HEK293 (cell line): ENCODE results near the gene BCAS2.

Experiments used
- ATF2 ChIP-seq: fragments of 450-650 bp; formaldehyde crosslinking; IDR thresholded peaks from 2 replicates; pipeline ENCODE4 v1.5.1; 2016; ENCODE audit warnings: missing biosample characterization, missing genetic modification characterization, low read depth
- HOXA7 ChIP-seq: sonication (generic); formaldehyde crosslinking; IDR thresholded peaks from 2 replicates; pipeline ENCODE4 v1.8.1; 2022; ENCODE audit warnings: missing genetic modification reagents, borderline replicate concordance
- KLF10 ChIP-seq: fragments of 450-650 bp; IDR thresholded peaks from 2 replicates; pipeline ENCODE4 v1.5.1; 2018; ENCODE audit warnings: missing biosample characterization, mild to moderate bottlenecking, missing genetic modification characterization
- PATZ1 ChIP-seq: fragments of 450-650 bp; formaldehyde crosslinking; IDR thresholded peaks from 2 replicates; pipeline ENCODE4 v1.5.1; 2016; ENCODE audit warnings: missing biosample characterization, missing genetic modification characterization
- SALL2 ChIP-seq: fragments of 450-650 bp; formaldehyde crosslinking; IDR thresholded peaks from 2 replicates; pipeline ENCODE4 v1.5.0; 2017; ENCODE audit warnings: missing biosample characterization, mild to moderate bottlenecking, missing genetic modification characterization, borderline replicate concordance
- SETDB1 ChIP-seq: IDR thresholded peaks from one replicate; pipeline ENCODE4 v1.6.1; 2017; ENCODE audit warnings: mild to moderate bottlenecking, low read length, moderate library complexity, mixed read lengths; ENCODE audit not compliant: insufficient read length
- SP3 ChIP-seq: fragments of 450-650 bp; formaldehyde crosslinking; IDR thresholded peaks from 2 replicates; pipeline ENCODE4 v1.5.1; 2016; ENCODE audit warnings: missing biosample characterization, missing genetic modification characterization
- ZBTB48 ChIP-seq: fragments of 450-650 bp; formaldehyde crosslinking; IDR thresholded peaks from 2 replicates; pipeline ENCODE4 v1.5.1; 2016; ENCODE audit warnings: missing biosample characterization, missing genetic modification characterization
- ZEB2 ChIP-seq: fragments of 450-650 bp; formaldehyde crosslinking; IDR thresholded peaks from 2 replicates; pipeline ENCODE4 v1.5.1; 2016; ENCODE audit warnings: missing biosample characterization, missing genetic modification characterization
- ZNF112 ChIP-seq: fragments of 450-650 bp; formaldehyde crosslinking; IDR thresholded peaks from 2 replicates; pipeline ENCODE4 v1.5.0; 2017; ENCODE audit warnings: missing biosample characterization, missing genetic modification characterization
- ZNF146 ChIP-seq: fragments of 450-650 bp; formaldehyde crosslinking; IDR thresholded peaks from 2 replicates; pipeline ENCODE4 v1.5.1; 2016; ENCODE audit warnings: missing biosample characterization, missing genetic modification characterization
- ZNF174 ChIP-seq: fragments of 450-650 bp; formaldehyde crosslinking; IDR thresholded peaks from 2 replicates; pipeline ENCODE4 v1.5.0; 2017; ENCODE audit warnings: missing biosample characterization, mild to moderate bottlenecking, missing genetic modification characterization
- ZNF184 ChIP-seq: fragments of 450-650 bp; IDR thresholded peaks from 2 replicates; pipeline ENCODE4 v1.5.1; 2018; ENCODE audit warnings: missing biosample characterization, mild to moderate bottlenecking, missing genetic modification characterization
- ZNF266 ChIP-seq: fragments of 450-650 bp; formaldehyde crosslinking; IDR thresholded peaks from 2 replicates; pipeline ENCODE4 v1.5.1; 2016; ENCODE audit warnings: missing biosample characterization, missing genetic modification characterization, low read depth
- ZNF311 ChIP-seq: fragments of 450-650 bp; formaldehyde crosslinking; IDR thresholded peaks from 2 replicates; pipeline ENCODE4 v1.5.1; 2017; ENCODE audit warnings: missing biosample characterization, missing genetic modification characterization, borderline replicate concordance
- ZNF37A ChIP-seq: fragments of 450-650 bp; IDR thresholded peaks from 2 replicates; pipeline ENCODE4 v1.5.1; 2018; ENCODE audit warnings: missing biosample characterization, missing genetic modification characterization
- ZNF394 ChIP-seq: fragments of 450-650 bp; formaldehyde crosslinking; IDR thresholded peaks from 2 replicates; pipeline ENCODE4 v1.5.1; 2016; ENCODE audit warnings: missing biosample characterization, missing genetic modification characterization, mild to moderate bottlenecking, moderate library complexity, borderline replicate concordance
- ZNF473 ChIP-seq: fragments of 450-650 bp; formaldehyde crosslinking; IDR thresholded peaks from 2 replicates; pipeline ENCODE4 v1.5.1; 2017; ENCODE audit warnings: missing biosample characterization, missing genetic modification characterization
- ZNF514 ChIP-seq: fragments of 450-650 bp; formaldehyde crosslinking; IDR thresholded peaks from 2 replicates; pipeline ENCODE4 v1.5.1; 2016; ENCODE audit warnings: missing biosample characterization, missing genetic modification characterization
- ZNF548 ChIP-seq: fragments of 450-650 bp; formaldehyde crosslinking; IDR thresholded peaks from 2 replicates; pipeline ENCODE4 v1.5.1; 2016; ENCODE audit warnings: missing biosample characterization, missing genetic modification characterization
- ZNF596 ChIP-seq: fragments of 450-650 bp; IDR thresholded peaks from 2 replicates; pipeline ENCODE4 v1.5.0; 2018; ENCODE audit warnings: missing biosample characterization, mild to moderate bottlenecking, missing genetic modification characterization, moderate library complexity
- ZNF654 ChIP-seq: fragments of 450-650 bp; formaldehyde crosslinking; IDR thresholded peaks from 2 replicates; pipeline ENCODE4 v1.5.1; 2016; ENCODE audit warnings: low read depth, missing biosample characterization, missing genetic modification characterization
- ZNF677 ChIP-seq: fragments of 450-650 bp; IDR thresholded peaks from 2 replicates; pipeline ENCODE4 v1.5.0; 2018; ENCODE audit warnings: missing biosample characterization, mild to moderate bottlenecking, missing genetic modification characterization, moderate library complexity
- ZNF776 ChIP-seq: fragments of 450-650 bp; formaldehyde crosslinking; IDR thresholded peaks from 2 replicates; pipeline ENCODE4 v1.5.0; 2017; ENCODE audit warnings: missing biosample characterization, missing genetic modification characterization, borderline replicate concordance
- ZSCAN23 ChIP-seq: fragments of 450-650 bp; formaldehyde crosslinking; IDR thresholded peaks from 2 replicates; pipeline ENCODE4 v1.5.1; 2016; ENCODE audit warnings: missing biosample characterization, missing genetic modification characterization
- TF ChIP-seq, protein P1 (sequence below): fragments of 450-650 bp; formaldehyde crosslinking; IDR thresholded peaks from 2 replicates; pipeline ENCODE4 v1.5.1; 2017; ENCODE audit warnings: missing biosample characterization, missing genetic modification characterization
- TF ChIP-seq, protein P2 (sequence below): fragments of 450-650 bp; formaldehyde crosslinking; IDR thresholded peaks from 2 replicates; pipeline ENCODE4 v1.5.1; 2017; ENCODE audit warnings: missing biosample characterization, missing genetic modification characterization
- TF ChIP-seq, protein P3 (sequence below): fragments of 450-650 bp; formaldehyde crosslinking; conservative IDR thresholded peaks from 2 replicates; pipeline ENCODE4 v1.5.1; 2016; ENCODE audit warnings: low read depth, missing biosample characterization, missing genetic modification characterization

The BCAS2 gene

DNA sequence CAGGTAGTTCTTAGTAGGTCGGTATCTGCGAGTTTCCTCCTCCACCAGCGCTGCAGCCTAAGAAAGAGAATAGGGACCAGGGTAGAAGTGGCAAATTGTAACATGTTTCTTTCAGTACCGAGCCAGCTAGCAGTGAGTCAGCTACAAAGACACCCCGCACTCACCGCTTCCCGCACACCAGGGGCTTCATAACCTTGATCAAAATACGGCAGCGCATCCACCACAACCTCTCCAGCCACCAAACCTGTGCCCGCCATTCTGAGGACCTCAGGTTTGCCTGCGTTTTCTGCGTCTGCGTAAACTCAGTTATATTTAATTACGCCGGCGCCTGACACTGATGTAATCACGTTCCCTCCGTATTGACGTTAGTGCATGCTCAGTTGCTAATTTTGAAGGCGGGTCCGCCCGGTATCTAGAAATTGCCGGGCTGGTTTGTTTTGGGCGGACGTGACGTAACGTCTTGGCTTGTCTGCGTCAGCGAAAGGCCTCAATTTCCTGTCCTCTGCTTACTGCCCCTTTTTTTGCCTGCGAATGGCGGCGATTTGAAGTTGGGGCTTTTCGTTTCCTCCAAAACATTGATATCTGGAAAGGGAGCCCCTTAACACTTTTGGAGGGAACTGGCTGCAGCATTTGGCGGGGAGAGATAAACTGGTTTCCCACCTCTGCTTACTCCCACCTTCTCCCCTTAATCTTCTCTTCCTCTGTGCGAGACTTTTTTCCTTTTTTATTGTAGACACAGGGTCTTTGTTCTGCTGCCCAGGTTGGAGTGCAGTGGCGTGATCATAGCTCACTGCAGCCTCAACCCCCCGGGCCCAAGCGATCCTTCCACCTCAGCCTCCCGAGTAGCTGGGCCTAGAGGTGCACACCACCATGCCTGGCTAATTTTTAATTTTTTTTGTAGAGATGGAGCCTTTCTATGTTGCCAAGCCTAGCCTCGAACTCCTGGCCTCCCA lies at the start of gene BCAS2 (continued):
- TF ChIP-seq SETDB1 (no peak), ZNF677 (no peak), ATF2 (tag by site-specific recombination) (peak; percentile 98), HOXA7 (CRISPR knock-in tag) (no peak), ZNF311 (tag by site-specific recombination) (no peak), ZNF776 (tag by site-specific recombination) (no peak), SALL2 (tag by site-specific recombination) (no peak), ZNF174 (tag by site-specific recombination) (no peak), ZNF266 (no peak), ZEB2 (tag by site-specific recombination) (no peak), ZNF112 (no peak), ZNF596 (tag by site-specific recombination) (no peak), ZNF37A (tag by site-specific recombination) (no peak), SP3 (tag by site-specific recombination) (peak; percentile 48; the same call in 1 of the 2 replicates), ZNF548 (tag by site-specific recombination) (no peak), ZNF394 (peak; percentile 20; the same call in 1 of the 2 replicates), ZNF184 (tag by site-specific recombination) (no peak), KLF10 (peak; percentile 68; the same call in 1 of the 2 replicates), ZSCAN23 (tag by site-specific recombination) (no peak), ZNF654 (tag by site-specific recombination) (no peak), ZNF473 (no peak), ZBTB48 (peak; percentile 24; the same call in 1 of the 2 replicates), ZNF514 (tag by site-specific recombination) (no peak), ZNF146 (no peak), PATZ1 (no peak)
- TF ChIP-seq, protein P1, sequence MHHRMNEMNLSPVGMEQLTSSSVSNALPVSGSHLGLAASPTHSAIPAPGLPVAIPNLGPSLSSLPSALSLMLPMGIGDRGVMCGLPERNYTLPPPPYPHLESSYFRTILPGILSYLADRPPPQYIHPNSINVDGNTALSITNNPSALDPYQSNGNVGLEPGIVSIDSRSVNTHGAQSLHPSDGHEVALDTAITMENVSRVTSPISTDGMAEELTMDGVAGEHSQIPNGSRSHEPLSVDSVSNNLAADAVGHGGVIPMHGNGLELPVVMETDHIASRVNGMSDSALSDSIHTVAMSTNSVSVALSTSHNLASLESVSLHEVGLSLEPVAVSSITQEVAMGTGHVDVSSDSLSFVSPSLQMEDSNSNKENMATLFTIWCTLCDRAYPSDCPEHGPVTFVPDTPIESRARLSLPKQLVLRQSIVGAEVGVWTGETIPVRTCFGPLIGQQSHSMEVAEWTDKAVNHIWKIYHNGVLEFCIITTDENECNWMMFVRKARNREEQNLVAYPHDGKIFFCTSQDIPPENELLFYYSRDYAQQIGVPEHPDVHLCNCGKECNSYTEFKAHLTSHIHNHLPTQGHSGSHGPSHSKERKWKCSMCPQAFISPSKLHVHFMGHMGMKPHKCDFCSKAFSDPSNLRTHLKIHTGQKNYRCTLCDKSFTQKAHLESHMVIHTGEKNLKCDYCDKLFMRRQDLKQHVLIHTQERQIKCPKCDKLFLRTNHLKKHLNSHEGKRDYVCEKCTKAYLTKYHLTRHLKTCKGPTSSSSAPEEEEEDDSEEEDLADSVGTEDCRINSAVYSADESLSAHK (tag by site-specific recombination), result no peak
- TF ChIP-seq, protein P2, sequence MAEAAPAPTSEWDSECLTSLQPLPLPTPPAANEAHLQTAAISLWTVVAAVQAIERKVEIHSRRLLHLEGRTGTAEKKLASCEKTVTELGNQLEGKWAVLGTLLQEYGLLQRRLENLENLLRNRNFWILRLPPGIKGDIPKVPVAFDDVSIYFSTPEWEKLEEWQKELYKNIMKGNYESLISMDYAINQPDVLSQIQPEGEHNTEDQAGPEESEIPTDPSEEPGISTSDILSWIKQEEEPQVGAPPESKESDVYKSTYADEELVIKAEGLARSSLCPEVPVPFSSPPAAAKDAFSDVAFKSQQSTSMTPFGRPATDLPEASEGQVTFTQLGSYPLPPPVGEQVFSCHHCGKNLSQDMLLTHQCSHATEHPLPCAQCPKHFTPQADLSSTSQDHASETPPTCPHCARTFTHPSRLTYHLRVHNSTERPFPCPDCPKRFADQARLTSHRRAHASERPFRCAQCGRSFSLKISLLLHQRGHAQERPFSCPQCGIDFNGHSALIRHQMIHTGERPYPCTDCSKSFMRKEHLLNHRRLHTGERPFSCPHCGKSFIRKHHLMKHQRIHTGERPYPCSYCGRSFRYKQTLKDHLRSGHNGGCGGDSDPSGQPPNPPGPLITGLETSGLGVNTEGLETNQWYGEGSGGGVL (tag by site-specific recombination), result no peak
- TF ChIP-seq, protein P3, sequence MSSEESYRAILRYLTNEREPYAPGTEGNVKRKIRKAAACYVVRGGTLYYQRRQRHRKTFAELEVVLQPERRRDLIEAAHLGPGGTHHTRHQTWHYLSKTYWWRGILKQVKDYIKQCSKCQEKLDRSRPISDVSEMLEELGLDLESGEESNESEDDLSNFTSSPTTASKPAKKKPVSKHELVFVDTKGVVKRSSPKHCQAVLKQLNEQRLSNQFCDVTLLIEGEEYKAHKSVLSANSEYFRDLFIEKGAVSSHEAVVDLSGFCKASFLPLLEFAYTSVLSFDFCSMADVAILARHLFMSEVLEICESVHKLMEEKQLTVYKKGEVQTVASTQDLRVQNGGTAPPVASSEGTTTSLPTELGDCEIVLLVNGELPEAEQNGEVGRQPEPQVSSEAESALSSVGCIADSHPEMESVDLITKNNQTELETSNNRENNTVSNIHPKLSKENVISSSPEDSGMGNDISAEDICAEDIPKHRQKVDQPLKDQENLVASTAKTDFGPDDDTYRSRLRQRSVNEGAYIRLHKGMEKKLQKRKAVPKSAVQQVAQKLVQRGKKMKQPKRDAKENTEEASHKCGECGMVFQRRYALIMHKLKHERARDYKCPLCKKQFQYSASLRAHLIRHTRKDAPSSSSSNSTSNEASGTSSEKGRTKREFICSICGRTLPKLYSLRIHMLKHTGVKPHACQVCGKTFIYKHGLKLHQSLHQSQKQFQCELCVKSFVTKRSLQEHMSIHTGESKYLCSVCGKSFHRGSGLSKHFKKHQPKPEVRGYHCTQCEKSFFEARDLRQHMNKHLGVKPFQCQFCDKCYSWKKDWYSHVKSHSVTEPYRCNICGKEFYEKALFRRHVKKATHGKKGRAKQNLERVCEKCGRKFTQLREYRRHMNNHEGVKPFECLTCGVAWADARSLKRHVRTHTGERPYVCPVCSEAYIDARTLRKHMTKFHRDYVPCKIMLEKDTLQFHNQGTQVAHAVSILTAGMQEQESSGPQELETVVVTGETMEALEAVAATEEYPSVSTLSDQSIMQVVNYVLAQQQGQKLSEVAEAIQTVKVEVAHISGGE (tag by site-specific recombination), result peak; percentile 92
